Left kidney (tissue), 2 donors: ENCODE results near the gene NIPSNAP3A. TPM values are rescaled to one million over a fixed set of nuclear protein-coding genes. Genes with fewer than 3 reads are reported as not detected.
A peak's percentile ranks its signal among the peaks of the same experiment; 100 is the strongest.

Experiments
- DNase-seq: peaks from one replicate; pipeline ENCODE4 v3.0.0-alpha.2; 2013
- polyA plus RNA-seq: library from polyadenylated mRNA; unstranded; fragments of 120-200 nt; gene quantifications from one replicate; pipeline ENCODE4 v1.2.1, GENCODE V29; 2013; ENCODE audit not compliant: insufficient read length

The NIPSNAP3A gene
- polyA plus RNA-seq, 1 donor = 51.7 TPM

DNA sequence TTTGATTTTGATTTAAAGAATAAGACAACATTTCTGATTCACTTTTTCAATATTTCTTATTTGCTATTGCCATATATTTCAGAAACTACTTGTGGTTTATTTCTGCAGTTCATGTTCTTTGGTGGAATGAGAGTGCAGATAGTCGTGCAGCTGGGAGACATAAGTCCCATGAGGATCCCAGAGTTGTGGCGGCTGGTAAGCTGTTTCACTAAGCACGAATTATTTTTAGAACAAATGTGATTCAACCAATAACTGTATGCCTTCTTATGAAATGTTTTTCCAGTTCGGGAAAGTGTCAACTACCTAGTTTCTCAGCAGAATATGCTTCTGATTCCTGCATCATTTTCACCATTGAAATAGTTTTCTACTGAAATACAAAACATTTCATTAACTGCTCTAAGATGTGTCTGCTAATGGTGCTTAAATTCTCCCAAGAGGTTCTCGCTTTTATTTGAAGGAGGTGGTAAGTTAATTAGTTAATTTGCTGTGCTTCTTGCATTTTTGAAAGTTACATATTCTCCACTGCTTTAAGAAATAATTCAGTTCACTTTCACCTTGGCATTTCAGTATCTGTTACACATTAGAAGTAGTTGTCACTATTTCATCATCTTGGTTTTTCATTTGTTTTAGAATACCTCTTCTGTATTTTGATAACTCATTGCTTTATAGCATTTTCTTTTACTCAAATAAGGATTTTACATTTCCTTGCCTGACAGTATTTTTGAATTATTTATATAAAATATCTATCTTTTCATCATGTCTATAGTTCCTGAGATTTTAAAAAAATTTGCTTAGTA, 25.4 kb downstream of the NIPSNAP3A start:
- no peak for DNase-seq

DNA sequence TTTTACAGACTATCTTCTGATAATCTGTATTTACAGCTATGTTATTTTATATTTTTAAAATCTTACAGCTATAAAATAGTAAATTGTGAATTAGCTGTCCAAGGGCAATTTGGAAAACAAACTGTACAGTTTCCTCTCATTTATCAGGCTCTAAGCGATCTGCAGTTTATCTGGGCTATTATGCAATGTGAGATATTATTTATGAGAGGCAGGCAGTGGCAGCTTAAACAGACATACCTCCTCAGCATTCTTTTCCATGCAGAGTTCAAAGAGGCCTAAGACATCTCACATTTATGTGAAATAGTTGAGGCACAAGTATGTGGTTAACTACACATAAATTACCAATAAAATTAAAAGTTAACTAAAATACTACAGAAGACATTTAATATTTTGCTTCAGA, 26.6 kb downstream of the NIPSNAP3A start:
- DNase-seq = no peak

DNA sequence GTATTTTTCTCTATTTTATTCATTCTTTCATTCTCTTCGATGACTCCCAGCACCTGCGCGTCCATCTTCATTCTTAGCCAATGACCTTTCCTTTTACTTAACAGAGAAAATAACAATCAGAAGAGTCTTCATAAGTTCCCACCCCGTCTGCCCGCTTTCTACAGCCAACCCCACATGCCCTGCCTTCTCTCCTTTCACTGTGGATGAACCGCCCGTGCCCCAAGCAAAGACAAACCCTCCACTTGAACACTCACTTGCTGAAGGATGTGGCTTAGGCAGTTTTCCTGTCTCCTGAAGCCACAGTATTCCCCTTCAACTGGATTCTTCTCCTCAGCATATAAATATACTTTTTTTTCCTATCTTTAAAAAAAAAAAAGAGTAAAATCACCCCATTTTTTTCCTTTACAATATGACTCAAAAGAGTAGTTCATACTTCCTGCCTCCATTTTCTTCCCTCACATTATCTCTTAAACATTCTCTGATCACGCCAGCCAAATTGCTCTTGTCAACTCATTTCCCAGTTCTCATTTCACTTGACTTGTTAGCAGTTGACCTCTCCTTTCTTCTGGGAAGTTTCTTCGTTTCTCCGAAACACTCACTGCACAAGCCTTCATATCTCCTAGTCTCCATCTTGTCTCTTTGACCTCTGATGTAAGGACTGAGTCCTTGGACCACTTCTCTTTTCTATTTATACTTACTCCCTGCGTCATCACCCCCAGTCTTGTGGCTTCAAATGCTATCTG, 27.5 kb downstream of the NIPSNAP3A start:
- no peak for DNase-seq

DNA sequence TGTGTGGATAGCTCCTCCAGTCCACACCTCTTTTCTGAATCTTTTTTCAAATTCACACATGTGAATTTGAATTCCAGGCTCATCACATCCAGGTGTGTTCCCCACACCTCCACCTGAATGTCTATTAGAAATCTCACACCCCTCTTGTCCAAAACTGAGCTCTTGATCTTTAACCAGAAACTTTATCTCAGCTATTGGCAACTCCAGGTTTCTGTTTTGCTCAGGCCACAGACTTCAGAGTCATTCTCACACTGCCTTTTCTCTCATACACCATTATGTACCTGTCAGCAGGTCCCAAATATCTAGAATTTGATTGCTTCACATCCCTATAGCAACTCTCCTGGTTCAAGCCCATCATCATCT, 28.1 kb downstream of the NIPSNAP3A start:
- DNase-seq = no peak

DNA sequence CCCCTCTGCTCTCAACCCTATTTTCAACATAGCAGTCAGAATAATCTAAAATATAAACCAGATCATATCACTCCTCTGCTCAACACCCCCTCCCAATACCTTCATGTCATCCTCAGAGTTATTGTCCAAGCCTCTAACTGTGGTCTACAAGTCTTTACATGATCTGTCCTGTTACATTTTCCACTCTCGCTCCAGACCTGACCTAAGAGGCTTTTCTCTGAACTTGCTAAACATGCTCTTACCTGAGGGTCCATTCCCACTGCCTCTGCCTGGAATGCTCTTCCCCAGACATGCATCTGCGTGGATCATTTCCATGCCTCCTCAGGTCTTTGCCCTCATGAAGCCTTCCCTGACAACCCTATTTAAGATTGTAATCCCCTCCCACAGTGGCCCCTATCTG, 28.5 kb downstream of the NIPSNAP3A start:
- no peak for DNase-seq

DNA sequence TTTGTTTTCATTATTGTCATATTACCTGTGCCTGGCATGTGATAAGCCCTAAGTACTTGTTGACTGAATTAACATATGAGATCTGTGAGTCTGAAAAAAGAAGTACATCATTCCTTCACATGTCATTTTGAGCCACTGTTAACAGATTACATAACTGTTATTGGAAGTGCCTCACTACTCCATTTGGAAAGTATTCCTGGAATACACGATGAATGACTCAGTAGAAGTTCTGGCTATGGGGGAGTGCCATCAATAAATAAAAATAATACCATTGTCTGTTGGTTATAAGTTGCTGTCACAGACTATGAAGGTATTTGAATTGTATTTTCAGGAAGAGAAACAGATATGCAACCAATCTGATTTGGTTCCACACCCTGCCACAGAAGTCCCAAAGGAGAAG, 29.3 kb downstream of the NIPSNAP3A start:
- DNase-seq = no peak

DNA sequence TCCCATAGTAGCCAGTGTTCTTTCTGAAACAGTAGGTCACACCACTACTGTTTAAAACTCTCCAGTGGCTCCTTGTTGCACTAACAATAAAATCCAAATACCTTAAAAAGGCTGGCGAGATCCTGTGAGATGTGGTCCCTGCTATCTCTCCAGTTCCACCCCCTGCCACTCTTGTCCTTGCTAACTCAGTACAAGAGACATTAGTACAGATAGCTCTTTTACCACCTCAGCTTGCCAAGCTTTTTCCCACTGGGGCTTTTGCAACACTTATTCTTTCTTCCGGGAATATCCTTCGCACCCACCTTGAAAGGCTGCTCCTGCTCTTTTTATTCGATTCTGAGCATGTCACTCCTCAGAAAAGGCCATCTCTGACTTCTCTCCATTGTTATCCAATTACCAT, 31.3 kb downstream of the NIPSNAP3A start:
- no peak for DNase-seq

DNA sequence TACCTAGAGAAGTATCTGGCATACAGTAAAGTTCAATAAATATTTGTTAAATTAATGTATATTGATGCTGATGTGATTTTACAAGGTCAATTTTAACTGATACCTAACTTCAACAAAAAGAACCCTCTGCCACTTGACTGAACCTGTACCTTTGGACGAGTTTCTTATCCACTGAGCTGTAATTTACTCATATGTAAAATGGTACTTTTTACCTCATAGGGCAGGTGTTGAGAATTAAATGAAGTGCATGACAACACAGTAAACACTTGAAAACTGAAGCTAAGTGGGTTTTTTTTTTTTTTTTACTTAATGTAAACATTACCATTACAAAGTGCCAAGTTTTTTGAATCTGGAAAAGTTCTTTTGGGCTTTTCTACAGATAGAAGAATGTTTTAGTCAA, 31.9 kb downstream of the NIPSNAP3A start:
- no peak for DNase-seq

DNA sequence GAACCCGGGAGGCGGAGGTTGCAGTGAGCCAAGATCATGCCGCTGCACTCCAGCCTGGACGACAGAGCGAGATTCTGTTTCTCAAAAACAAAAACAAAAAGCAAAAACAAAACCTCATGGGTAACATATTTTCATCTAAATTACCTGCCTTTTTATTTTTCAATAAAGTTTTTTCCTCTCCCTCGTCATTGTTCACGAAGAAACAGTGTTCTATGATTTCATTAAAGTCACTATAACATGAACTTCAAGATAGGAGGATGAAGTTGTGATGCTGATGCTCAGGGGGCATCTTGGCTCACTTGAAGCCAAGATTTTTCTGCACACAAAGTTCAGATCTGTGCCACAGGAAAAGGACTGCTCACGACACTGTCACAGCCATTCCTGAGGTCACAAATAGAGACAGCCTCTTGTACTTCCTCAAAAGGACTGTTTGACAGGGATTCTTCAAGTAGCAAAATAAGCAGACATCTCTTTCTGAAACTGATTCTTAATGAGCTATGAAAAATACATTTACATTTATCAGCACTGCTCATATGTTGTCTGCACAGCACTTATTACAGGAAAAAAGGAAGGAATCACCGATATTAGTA, 32.6 kb downstream of the NIPSNAP3A start:
- DNase-seq = no peak

DNA sequence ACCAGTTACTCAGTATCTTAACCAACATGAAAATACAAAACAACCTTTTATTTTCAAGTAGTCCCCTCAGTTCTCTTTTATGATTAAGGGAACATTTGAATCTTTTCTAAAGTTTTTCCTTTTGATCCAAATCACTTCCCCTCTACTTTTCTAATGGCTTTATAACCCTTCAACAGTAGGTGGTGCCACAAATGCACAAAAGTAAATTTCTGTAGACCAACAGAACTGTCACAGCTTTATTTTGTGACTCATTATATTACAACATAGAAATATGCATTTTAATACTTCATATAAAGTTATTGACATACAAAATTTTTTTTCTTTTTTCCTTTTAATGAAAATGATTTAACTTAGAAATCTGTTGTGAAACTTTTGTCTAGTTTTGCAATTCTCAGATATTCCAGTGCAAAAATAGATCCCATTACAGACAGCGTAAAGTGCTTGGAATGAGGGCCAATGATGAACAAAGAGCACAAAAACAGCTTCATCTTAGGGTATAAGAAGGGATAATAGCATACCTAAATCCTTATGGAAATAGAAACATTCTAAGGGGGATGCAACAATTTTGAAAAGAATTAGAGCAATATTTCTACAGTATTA, 33.4 kb downstream of the NIPSNAP3A start:
- DNase-seq = peak; percentile 17

DNA sequence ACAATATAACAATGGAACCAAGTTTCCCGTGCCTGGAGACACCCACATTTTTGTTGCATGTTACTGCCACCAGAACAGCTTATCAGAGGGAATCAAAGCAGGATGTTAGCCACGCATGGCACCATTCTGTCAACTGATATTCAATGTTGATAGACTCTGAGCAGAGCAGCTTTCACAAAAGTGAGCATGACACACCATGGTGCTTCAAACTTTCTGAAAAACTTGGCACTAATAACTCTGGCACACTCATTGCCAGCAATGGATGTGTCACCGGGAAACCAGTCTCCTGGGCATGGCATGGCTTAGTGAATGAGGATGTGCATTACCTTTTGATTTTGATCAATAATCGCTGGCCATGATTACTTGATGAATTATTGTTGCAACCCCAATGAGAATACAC, 36.1 kb downstream of the NIPSNAP3A start:
- DNase-seq = no peak

DNA sequence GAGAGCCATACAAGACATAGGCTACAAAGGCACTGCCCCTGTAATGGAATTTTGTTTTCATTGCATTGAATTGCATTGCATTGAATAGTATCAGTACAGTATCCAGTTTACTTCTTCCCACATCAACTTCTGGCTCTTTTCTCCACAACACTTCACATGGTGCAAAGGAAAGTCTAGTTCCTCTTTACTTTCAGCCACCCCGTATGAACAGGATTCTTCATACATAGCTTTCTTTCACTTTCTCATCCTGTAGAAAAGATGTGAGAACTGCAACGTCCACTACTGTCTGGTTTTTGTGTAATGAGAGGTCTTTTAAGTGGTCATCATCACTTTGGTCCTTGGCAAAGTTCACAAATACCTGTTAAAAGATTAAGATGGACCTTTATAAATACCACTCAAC, 36.6 kb downstream of the NIPSNAP3A start:
- DNase-seq = no peak

DNA sequence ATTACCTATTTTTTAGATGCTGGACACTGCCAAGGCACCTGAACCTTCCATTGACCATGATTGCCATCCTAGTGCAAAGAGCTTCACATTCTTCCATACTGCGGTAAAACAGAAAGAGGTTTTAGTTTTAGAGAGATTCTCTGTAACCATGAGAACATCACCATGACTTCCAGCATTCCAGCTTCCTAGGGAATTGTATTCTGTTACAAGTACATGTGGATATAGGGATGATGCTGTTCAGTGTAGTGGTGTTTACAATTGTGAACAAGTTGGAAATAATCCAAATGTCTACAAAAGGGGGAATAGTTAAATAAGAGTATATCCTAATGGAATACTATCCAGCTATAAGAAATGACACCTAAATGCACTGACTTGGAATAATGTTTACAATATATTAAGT, 38.8 kb downstream of the NIPSNAP3A start:
- DNase-seq = no peak

DNA sequence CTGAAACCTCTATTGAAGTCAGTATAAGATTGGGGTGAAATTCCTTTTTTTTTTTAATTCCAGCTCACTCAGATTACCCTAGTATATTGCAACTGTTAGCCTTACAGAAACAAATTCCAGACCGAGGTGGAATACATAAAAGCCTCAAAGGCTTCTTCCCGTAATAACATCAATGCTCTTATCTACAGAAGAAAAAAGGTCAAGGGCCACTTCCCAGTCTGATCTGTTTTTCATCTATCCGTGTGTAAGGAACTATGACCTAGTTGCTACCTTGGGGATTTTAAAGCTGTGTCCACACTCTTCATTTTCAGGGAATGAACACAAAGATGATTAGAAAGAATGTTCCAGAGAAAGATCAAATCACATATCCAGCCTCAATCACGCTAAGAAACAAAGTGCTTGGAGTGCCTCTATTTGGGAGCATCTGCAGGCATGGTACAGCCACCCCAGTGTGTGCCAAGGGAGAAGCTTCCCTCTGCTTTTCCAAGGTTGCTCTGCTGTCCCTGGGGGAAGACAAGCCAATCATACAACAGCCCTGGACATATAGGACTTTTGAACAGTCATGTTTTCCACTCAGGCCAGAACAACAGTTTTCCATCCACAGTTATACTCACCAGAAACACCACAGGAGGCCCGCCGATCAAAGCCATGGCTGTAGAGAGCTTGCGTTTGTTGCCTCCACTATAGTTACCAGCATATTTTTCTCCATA, 40.0 kb downstream of the NIPSNAP3A start:
- no peak for DNase-seq

DNA sequence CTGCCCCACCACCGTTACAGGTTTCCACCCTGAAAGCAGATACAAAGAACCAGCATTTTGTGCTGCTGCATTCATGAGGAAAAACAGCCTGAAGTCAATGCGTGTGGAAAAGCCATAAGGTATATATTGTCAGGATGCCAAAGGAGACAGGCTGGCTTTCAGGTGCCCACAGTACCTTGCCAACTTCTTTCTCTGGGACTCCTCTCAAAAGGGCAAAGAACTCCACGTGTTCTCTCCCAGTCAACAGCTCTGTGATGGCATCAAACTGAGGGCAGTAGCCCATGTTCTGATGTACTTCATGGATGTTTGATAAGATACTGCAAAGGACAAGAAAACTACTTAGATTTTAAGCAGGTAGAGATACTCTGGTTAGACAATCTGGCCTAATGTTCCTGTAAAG, 40.8 kb downstream of the NIPSNAP3A start:
- DNase-seq = no peak

DNA sequence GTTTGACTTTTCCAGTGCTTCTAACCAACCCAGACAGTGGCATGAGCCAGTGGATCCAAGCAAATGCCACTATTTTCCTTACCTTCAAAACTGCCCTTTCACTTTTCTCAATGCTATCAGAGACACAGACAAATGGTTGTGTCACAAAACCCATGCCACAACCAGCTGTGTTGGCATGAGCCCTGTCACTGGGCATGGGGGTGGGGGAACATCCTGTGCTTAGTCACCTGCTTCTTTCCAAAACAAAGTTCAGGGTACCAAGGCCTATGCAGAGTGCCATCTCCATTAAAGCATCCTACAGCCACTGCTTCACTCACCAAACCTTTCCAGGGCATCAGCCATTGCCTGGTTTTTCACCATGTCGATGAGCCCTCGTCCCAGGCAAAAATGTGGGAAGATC, 46.6 kb downstream of the NIPSNAP3A start:
- no peak for DNase-seq

DNA sequence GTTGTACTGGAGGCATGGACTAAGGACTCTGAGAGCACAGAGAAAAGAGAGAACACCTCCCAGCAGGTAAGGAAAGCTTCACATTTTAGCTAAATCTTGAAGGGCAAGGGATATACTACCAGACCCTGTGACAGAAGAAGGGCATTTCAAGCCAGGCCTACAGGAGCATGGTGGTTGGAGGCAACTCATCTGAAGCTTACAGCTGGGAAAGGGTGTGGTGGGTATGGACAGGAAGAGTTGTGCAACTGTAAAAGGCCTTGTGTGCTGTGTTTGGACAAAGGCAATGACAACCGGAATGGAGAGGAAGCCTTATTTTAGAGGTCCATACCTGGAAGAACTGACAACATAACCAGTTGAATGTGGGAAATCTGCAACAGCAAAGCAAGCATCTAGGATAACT, 47.6 kb downstream of the NIPSNAP3A start:
- DNase-seq = no peak

DNA sequence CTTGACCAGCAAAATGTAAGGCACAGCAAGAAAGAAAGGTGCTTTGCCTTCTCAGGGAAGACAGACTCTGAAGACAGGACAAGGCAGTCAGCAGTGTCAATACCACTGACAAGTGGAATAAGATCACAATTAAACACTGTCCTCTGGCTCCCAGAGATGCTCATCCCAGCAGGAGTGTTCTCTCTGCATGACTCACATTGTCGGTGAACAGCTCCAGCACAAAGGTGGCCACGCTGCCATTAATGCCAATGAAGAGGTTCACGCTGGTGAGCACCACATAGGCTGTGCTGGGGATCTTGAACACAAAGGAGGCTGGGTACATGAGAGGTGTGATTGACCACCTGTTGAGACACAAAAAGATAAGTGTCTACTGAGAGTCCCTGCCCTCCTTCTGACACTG, 48.4 kb downstream of the NIPSNAP3A start:
- DNase-seq = no peak

DNA sequence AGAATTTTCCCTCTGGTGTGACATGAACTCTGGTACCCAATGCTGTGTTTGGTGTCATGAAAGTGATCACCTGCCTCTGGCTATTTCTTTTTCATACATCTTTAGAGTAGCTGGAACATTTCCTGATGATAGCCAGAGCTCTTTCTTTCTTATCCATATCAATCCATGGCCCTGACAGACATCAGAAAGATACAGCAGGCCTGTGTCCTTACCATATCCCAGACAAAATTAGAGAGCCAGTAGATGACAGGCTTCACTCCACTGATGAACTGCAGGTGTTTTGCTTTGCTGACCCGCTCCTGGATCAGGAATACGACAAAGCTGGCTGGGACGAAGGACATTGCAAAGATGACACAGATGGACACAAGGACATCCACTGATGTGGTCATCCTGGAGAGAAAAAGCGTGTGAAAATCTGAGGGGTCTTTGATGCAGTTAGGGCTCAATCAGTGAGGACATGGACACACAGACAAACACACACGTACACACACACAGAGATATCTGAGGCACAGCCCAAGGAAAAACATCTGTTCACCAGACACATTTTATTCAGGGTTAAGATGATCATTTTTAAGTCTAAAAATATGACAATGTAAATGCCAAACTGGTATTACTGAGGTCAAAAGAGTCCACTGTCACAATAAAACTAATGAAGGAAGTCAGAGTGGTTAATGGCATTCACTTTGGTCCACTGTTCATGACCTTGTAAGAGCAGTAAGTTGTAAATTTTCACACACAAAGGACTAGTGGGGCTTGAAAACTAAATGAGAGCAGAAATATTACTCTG, 50.9 kb downstream of the NIPSNAP3A start:
- DNase-seq = no peak

DNA sequence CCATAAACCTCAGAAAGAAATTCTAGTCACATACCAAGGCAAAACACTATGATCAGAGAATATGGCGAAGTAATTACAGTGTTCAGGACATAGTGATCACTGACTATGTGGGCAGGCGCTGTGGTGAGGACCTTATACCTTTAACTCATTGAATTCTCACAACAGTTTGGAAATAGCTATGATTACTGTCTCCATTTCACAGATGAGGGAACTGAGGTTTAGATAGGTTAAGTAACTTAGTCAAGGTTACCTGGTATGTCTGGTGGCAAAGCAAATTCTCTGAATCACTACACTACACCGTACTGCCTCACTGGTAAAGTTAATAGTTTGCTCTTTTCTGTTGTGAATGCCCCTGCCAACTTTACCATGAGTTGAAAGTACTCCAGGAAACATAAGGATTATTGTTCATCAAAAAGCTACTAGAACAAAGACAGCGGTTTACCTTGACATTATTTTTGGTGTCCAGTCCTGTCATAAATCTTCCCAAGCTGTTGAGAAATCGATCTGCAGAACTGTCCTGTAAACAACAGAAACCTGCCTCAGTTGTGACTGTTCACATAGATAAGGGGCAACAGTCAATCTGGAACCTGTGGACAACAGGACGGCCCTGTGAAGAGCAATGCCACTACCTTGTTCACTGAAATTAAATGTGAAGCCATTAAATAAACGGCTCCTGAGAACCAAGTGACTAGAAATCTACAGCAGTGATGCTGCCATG, 52.7 kb downstream of the NIPSNAP3A start:
- DNase-seq = no peak

DNA sequence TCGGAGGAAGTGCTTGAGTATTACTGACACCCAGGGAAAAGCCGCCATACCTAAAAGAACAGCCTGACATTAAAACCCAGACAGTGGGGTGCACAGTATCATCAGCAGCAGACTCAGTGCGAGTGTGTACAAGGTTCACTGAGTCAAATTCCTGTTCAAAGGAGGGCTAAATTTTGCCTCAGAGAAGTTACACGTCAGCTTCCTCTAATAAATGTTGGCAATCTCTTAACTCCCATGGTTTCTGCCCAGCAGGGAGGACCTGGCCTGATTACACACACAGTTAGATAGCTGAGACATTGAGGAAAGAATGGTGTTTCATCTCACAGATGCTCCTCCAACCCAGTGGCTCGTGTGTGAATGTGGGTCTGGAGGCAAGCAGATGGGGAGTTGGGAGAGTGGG, 54.6 kb downstream of the NIPSNAP3A start:
- DNase-seq = no peak
